Measurements from ENCODE around the gene FGF18. TPM values are rescaled to one million over a fixed set of nuclear protein-coding genes. Genes with fewer than 3 reads are reported as not detected.
A peak's percentile ranks its signal among the peaks of the same experiment; 100 is the strongest.

FGF18 gene
- total and polyA plus RNA-seq, 3 experiments from 2014 or later = 0.18 to 0.22 TPM; not detected in 1

GRCh38 chr5:171475596-171475995, 56.1 kb downstream of the FGF18 start:
- peaks cover 11 to 17% of the 10 kb centered on the region in 2 donors for H3K27me3 Mint-ChIP-seq
- H3K36me3 Mint-ChIP-seq = no peaks in the 10 kb centered on the region
- H3K27ac Mint-ChIP-seq = no peak overlapping the region
- no peaks in the 10 kb centered on the region for H3K9me3 Mint-ChIP-seq
- H3K27me3 ChIP-seq (ENCODE audit: insufficient read depth, low read length, poor library complexity, severe bottlenecking) = no peaks in the 10 kb centered on the region
- peaks cover 3 to 5% (median 5%) of the 10 kb centered on the region in 3 donors for H3K4me1 Mint-ChIP-seq
- no peak overlapping the region for H3K4me3 Mint-ChIP-seq
- CTCF ChIA-PET = no interaction called here
- no peak overlapping the region for H3K4me3 ChIP-seq (ENCODE audit: low read length)
- H3K9me3 ChIP-seq (ENCODE audit: low read length) = no peaks in the 10 kb centered on the region
- POLR2A ChIA-PET = no interaction called here
- H3K27ac ChIP-seq (ENCODE audit: low read depth, low read length) = no peak overlapping the region
- H3K4me1 ChIP-seq (ENCODE audit: insufficient read depth, low read length) = no peaks in the 10 kb centered on the region
- no peaks in the 10 kb centered on the region for H3K36me3 ChIP-seq (ENCODE audit: insufficient read depth, low read length)
- DNase-seq = no peak

GRCh38 chr5:171476701-171477100, 57.3 kb downstream of the FGF18 start:
- H3K4me3 Mint-ChIP-seq = no peak overlapping the region

GRCh38 chr5:171477101-171477500, 57.7 kb downstream of the FGF18 start:
- H3K27me3 ChIP-seq (ENCODE audit: insufficient read depth, low read length, poor library complexity, severe bottlenecking) = no peaks in the 10 kb centered on the region
- Mint-ChIP-seq H3K4me3 (no peak overlapping the region), H3K36me3 (no peaks in the 10 kb centered on the region), H3K27ac (no peak overlapping the region), H3K4me1 (peaks cover 3 to 5% (median 5%) of the 10 kb centered on the region in 3 donors), H3K27me3 (peaks cover 11 to 14% of the 10 kb centered on the region in 2 donors), H3K9me3 (no peaks in the 10 kb centered on the region)
- no peak overlapping the region for H3K4me3 ChIP-seq (ENCODE audit: low read length)
- no peaks in the 10 kb centered on the region for H3K4me1 ChIP-seq (ENCODE audit: insufficient read depth, low read length)
- DNase-seq = no peak
- no peaks in the 10 kb centered on the region for H3K9me3 ChIP-seq (ENCODE audit: low read length)
- no peak overlapping the region for H3K27ac ChIP-seq (ENCODE audit: low read depth, low read length)
- H3K36me3 ChIP-seq (ENCODE audit: insufficient read depth, low read length) = no peaks in the 10 kb centered on the region
- CTCF ChIA-PET = no interaction called here
- POLR2A ChIA-PET = no interaction called here

More at GRCh38 chr5:171476701-171477100, 57.3 kb downstream of the FGF18 start:
- H3K9me3 ChIP-seq (ENCODE audit: low read length) = no peaks in the 10 kb centered on the region
- no peak overlapping the region for H3K27ac ChIP-seq (ENCODE audit: low read depth, low read length)
- DNase-seq = no peak
- H3K36me3 ChIP-seq (ENCODE audit: insufficient read depth, low read length) = no peaks in the 10 kb centered on the region
- Mint-ChIP-seq H3K4me1 (peaks cover 3 to 5% (median 5%) of the 10 kb centered on the region in 3 donors), H3K36me3 (no peaks in the 10 kb centered on the region), H3K27me3 (peaks cover 8 to 15% of the 10 kb centered on the region in 2 donors), H3K27ac (no peak overlapping the region), H3K9me3 (no peaks in the 10 kb centered on the region)
- H3K4me1 ChIP-seq (ENCODE audit: insufficient read depth, low read length) = no peaks in the 10 kb centered on the region
- POLR2A ChIA-PET = no interaction called here
- no peak overlapping the region for H3K4me3 ChIP-seq (ENCODE audit: low read length)
- CTCF ChIA-PET = no interaction called here
- H3K27me3 ChIP-seq (ENCODE audit: insufficient read depth, low read length, poor library complexity, severe bottlenecking) = no peaks in the 10 kb centered on the region

DNA sequence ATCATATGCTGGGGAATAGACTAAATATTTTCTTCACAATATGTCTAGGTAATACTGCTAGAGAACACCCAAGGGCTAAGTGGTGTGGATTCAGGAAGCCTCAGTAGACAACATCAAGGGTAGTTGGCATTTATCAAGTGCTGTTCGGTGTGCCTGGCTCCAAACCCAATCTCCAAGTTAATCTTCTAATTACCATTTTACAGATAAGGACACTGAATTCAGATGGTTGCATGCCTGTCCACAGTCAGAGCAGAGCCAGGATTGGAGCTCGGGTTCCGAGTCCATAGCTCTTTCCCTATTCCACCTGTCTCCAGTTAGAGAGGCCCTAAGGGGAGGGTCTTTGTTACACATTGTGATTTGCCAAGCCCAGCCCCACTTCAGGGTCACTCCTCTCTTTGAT, 58.2 kb downstream of the FGF18 start:
- H3K27ac Mint-ChIP-seq = peak overlapping the region in 1 of 8 donors; percentile 44
- H3K4me1 Mint-ChIP-seq = peaks cover 3 to 5% (median 5%) of the 10 kb centered on the region in 3 donors
- H3K27me3 Mint-ChIP-seq = peaks cover 10 to 14% of the 10 kb centered on the region in 2 donors
- Histone ChIP-seq H3K4me1 (ENCODE audit: insufficient read depth, low read length) (no peaks in the 10 kb centered on the region), H3K36me3 (ENCODE audit: insufficient read depth, low read length) (no peaks in the 10 kb centered on the region), H3K27ac (ENCODE audit: low read depth, low read length) (no peak overlapping the region), H3K27me3 (ENCODE audit: insufficient read depth, low read length, poor library complexity, severe bottlenecking) (no peaks in the 10 kb centered on the region), H3K4me3 (ENCODE audit: low read length) (no peak overlapping the region), H3K9me3 (ENCODE audit: low read length) (no peaks in the 10 kb centered on the region)
- H3K36me3 Mint-ChIP-seq = no peaks in the 10 kb centered on the region
- ChIA-PET CTCF (no interaction called here), POLR2A (no interaction called here)
- H3K9me3 Mint-ChIP-seq = no peaks in the 10 kb centered on the region
- H3K4me3 Mint-ChIP-seq = no peak overlapping the region
- DNase-seq = no peak

DNA sequence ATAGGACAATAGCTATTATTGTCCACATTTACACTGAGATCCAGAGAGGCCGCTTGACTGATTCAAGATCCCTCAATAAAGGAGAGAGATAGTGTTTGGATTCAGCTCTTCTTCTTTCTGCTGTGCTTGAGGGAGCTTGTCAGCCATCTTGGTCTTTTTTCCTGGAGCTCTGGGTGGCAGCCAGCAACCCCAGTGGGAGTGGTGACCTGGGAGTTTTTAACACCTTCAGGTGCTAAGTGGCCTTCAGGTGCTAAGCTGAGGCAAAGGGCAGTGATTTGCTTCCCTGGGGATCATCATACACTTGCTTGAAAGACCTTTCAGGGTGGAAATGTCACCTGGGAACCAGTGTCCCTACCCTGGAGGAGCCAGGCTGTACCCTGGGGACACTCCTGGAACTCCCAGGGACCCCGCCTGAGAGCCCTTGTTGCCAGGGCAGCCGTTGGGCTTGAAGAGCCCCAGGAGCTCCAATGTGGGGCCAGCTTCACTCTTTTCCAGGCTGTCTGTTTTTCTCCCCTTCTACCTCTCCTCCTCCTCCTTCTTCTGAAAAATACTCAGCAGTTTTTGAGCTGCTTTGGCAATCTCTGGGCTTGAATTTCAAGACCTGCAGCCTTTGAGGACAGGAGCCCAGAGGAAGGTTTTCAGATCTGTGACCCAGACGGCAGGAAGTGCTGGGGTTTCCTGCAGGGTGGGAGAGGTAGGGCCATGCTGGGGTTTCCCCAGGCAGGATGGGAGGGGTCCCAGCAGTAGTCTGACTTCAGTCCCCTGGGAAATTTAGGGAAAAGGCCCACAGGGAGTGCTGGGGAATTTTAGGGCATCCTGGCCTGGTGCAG, 59.7 kb downstream of the FGF18 start:
- no peak for DNase-seq
- H3K27ac Mint-ChIP-seq = peak overlapping the region in 1 of 8 donors; percentile 77
- CTCF ChIA-PET = no interaction called here

DNA sequence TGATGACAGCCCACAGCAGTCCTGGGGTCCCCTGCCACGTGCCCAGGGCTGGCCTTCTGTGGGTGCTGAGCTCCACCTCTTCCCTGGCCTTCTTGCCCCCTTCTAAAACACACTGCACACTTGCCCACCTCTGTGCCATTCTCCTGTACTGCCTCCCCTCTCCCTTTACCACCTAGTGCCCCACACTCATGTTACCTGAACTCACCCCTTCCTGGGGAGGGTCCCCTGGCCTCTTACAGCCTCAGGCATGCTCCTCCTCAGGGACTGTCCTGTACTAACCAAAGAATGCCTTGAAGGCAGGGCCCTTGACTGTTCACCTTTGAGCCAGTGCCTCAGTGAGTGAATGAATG, 60.3 kb downstream of the FGF18 start:
- H3K36me3 ChIP-seq (ENCODE audit: insufficient read depth, low read length) = no peaks in the 10 kb centered on the region
- CTCF ChIA-PET = no interaction called here
- no peaks in the 10 kb centered on the region for H3K9me3 ChIP-seq (ENCODE audit: low read length)
- Mint-ChIP-seq H3K4me1 (peaks cover 3 to 5% (median 5%) of the 10 kb centered on the region in 3 donors), H3K27me3 (peaks cover 12 to 20% of the 10 kb centered on the region in 2 donors), H3K27ac (peak overlapping the region in 1 of 8 donors; percentile 77), H3K4me3 (no peak overlapping the region), H3K36me3 (no peaks in the 10 kb centered on the region), H3K9me3 (no peaks in the 10 kb centered on the region)
- no peak for DNase-seq
- POLR2A ChIA-PET = no interaction called here
- H3K4me3 ChIP-seq (ENCODE audit: low read length) = no peak overlapping the region
- no peaks in the 10 kb centered on the region for H3K4me1 ChIP-seq (ENCODE audit: insufficient read depth, low read length)
- H3K27ac ChIP-seq (ENCODE audit: low read depth, low read length) = no peak overlapping the region
- no peaks in the 10 kb centered on the region for H3K27me3 ChIP-seq (ENCODE audit: insufficient read depth, low read length, poor library complexity, severe bottlenecking)

More for the DNA sequence above, 59.7 kb downstream of the FGF18 start:
- Histone ChIP-seq H3K4me3 (ENCODE audit: low read length) (no peak overlapping the region), H3K27me3 (ENCODE audit: insufficient read depth, low read length, poor library complexity, severe bottlenecking) (no peaks in the 10 kb centered on the region), H3K9me3 (ENCODE audit: low read length) (no peaks in the 10 kb centered on the region), H3K4me1 (ENCODE audit: insufficient read depth, low read length) (no peaks in the 10 kb centered on the region), H3K27ac (ENCODE audit: low read depth, low read length) (no peak overlapping the region), H3K36me3 (ENCODE audit: insufficient read depth, low read length) (no peaks in the 10 kb centered on the region)
- H3K36me3 Mint-ChIP-seq = no peaks in the 10 kb centered on the region
- no peaks in the 10 kb centered on the region for H3K9me3 Mint-ChIP-seq
- no peak overlapping the region for H3K4me3 Mint-ChIP-seq
- peaks cover 14 to 15% of the 10 kb centered on the region in 2 donors for H3K27me3 Mint-ChIP-seq
- POLR2A ChIA-PET = no interaction called here
- H3K4me1 Mint-ChIP-seq = peaks cover 3 to 5% (median 5%) of the 10 kb centered on the region in 3 donors

GRCh38 chr5:171480239-171480638, 60.8 kb downstream of the FGF18 start:
- Mint-ChIP-seq H3K9me3 (no peaks in the 10 kb centered on the region), H3K27ac (no peak overlapping the region), H3K27me3 (peaks cover 12 to 20% of the 10 kb centered on the region in 2 donors), H3K4me3 (no peak overlapping the region), H3K36me3 (no peaks in the 10 kb centered on the region), H3K4me1 (peaks cover 3 to 5% (median 5%) of the 10 kb centered on the region in 3 donors)
- Histone ChIP-seq H3K4me1 (ENCODE audit: insufficient read depth, low read length) (no peaks in the 10 kb centered on the region), H3K36me3 (ENCODE audit: insufficient read depth, low read length) (no peaks in the 10 kb centered on the region), H3K9me3 (ENCODE audit: low read length) (no peaks in the 10 kb centered on the region), H3K27me3 (ENCODE audit: insufficient read depth, low read length, poor library complexity, severe bottlenecking) (no peaks in the 10 kb centered on the region), H3K4me3 (ENCODE audit: low read length) (no peak overlapping the region), H3K27ac (ENCODE audit: low read depth, low read length) (no peak overlapping the region)
- CTCF ChIA-PET = no interaction called here
- no peak for DNase-seq
- POLR2A ChIA-PET = no interaction called here

DNA sequence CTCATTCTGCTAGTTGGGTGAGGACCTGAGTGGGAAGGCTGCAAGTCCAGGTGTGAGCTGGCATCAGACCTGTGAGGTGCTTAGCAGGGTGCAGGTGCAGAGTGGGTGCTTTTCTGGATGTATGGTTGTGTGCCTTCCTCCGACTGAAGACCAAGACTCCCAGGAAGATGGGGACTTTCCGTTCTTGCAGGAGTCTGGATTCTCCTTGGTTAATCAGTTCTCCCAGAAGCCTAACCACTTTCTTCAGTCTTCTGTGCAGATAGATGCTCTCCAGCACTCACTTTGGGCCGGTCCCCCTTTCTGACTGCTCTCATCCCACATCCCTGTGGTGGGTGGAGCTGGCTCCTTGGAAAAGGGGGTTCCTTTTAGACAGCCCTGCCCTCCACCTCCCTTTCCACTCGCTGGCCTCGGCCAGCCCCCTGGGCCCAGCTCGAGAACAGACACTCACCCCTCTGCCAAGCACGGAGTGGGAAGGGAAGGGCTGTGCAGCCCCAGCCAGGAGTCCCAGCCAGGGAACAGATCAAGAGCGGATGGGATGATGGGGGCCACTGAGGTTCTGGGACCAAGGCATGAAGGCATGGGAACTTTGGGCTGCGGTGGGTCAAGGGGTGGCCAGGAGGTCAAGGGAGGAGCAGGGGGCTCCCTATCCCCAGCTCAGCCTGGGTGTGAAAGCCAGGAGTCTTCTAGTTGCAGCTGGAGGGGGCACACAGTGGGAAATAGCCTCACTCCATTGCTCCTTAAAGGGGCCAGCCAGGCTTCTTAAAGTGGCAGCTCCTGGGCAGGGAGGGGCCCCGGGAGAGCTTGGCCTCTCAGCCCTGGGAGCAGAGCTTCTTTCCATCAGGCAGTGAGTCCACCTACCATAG, 62.4 kb downstream of the FGF18 start:
- no peaks in the 10 kb centered on the region for H3K9me3 ChIP-seq (ENCODE audit: low read length)
- H3K4me3 ChIP-seq (ENCODE audit: low read length) = no peak overlapping the region
- H3K27me3 Mint-ChIP-seq = peaks cover 10 to 26% of the 10 kb centered on the region in 2 donors
- H3K9me3 Mint-ChIP-seq = no peaks in the 10 kb centered on the region
- no peaks in the 10 kb centered on the region for H3K27me3 ChIP-seq (ENCODE audit: insufficient read depth, low read length, poor library complexity, severe bottlenecking)
- no peaks in the 10 kb centered on the region for H3K36me3 ChIP-seq (ENCODE audit: insufficient read depth, low read length)
- H3K4me1 ChIP-seq (ENCODE audit: insufficient read depth, low read length) = no peaks in the 10 kb centered on the region
- DNase-seq = no peak
- CTCF ChIA-PET = interaction anchor here (0.9 kb wide), 1 partner anchor 11 kb away, joined by 4 read pairs; no protein-coding TSS in a partner anchor
- no peak overlapping the region for H3K27ac Mint-ChIP-seq
- peaks cover 3 to 5% (median 5%) of the 10 kb centered on the region in 3 donors for H3K4me1 Mint-ChIP-seq
- no peaks in the 10 kb centered on the region for H3K36me3 Mint-ChIP-seq
- no peak overlapping the region for H3K4me3 Mint-ChIP-seq
- POLR2A ChIA-PET = no interaction called here
- no peak overlapping the region for H3K27ac ChIP-seq (ENCODE audit: low read depth, low read length)

All from CD8-positive, alpha-beta memory T cell (primary cell).